Smooth muscle cell (in vitro differentiated cells): ENCODE results near the gene PDHX. TPM values are rescaled to one million over a fixed set of nuclear protein-coding genes. Genes with fewer than 3 reads are reported as not detected.

Experiments used
- DNase-seq: peaks from one replicate; lab custom pipeline; 2025; ENCODE audit not compliant: unreplicated experiment; lab: John Stamatoyannopoulos, UW
- H2AFZ ChIP-seq: fragments of 200-600 bp; sonication (generic); 2 replicates; pipeline ENCODE4 v1.6.0; 2016; ENCODE audit warnings: antibody characterized with exemption, low read depth, mild to moderate bottlenecking
- H3F3A ChIP-seq: fragments of 200-600 bp; sonication (generic); 2 replicates; pipeline ENCODE4 v1.6.0; 2017; ENCODE audit warnings: antibody characterized with exemption, low read depth
- H3K27ac ChIP-seq: fragments of 200-600 bp; sonication (generic); 2 replicates; pipeline ENCODE4 v1.5.1; 2016; ENCODE audit warnings: low read depth, mild to moderate bottlenecking
- H3K27me3 ChIP-seq: fragments of 200-600 bp; sonication (generic); 2 replicates; pipeline ENCODE4 v1.6.1; 2016; ENCODE audit warnings: low read depth, mild to moderate bottlenecking
- H3K36me3 ChIP-seq: fragments of 200-600 bp; sonication (generic); 2 replicates; pipeline ENCODE4 v1.5.1; 2016; ENCODE audit warnings: low read depth
- H3K4me1 ChIP-seq: fragments of 200-600 bp; sonication (generic); 2 replicates; pipeline ENCODE4 v1.5.1; 2016; ENCODE audit warnings: low read depth
- H3K4me2 ChIP-seq: fragments of 200-600 bp; sonication (generic); 2 replicates; pipeline ENCODE4 v1.6.0; 2016; ENCODE audit warnings: mild to moderate bottlenecking
- H3K4me3 ChIP-seq: fragments of 200-600 bp; sonication (generic); 2 replicates; pipeline ENCODE4 v1.5.1; 2016; ENCODE audit warnings: mild to moderate bottlenecking
- H3K79me2 ChIP-seq: fragments of 200-600 bp; sonication (generic); 2 replicates; pipeline ENCODE4 v1.6.0; 2016; ENCODE audit warnings: low read depth, mild to moderate bottlenecking
- H3K9ac ChIP-seq: fragments of 200-600 bp; sonication (generic); 2 replicates; pipeline ENCODE4 v1.6.0; 2016; ENCODE audit warnings: low read depth
- H3K9me3 ChIP-seq: fragments of 200-600 bp; sonication (generic); replicated peaks from 2 replicates; pipeline ENCODE4 v1.5.1; 2016; ENCODE audit warnings: low read depth
- H4K20me1 ChIP-seq: fragments of 200-600 bp; sonication (generic); 2 replicates; pipeline ENCODE4 v1.6.0; 2016; ENCODE audit warnings: low read depth
- WGBS: methylation state at CpG from one replicate; pipeline ENCODE4 v1.1.7; 2016; ENCODE audit warnings: low lambda C conversion rate; 5-methylcytosine and 5-hydroxymethylcytosine counted together
- polyA plus RNA-seq: library from polyadenylated mRNA; unstranded; fragments of >200 nt; fragmentation: Nextera tagmentation; extraction: Ambion mirVana; gene quantifications from 2 replicates; pipeline ENCODE4 v1.2.1, GENCODE V29; 2016
- total RNA-seq: library from RNA; depleted of rRNA; stranded (reverse); fragments of >200 nt; gene quantifications from 2 replicates; pipeline ENCODE4 v1.2.3, GENCODE V29; 2014
- TF ChIP-seq, protein P1 (sequence below): fragments of 200-600 bp; sonication (generic); IDR thresholded peaks from 2 replicates; pipeline ENCODE4 v1.5.1; 2017; ENCODE audit warnings: borderline replicate concordance, mild to moderate bottlenecking, antibody characterized with exemption; ENCODE audit not compliant: insufficient read depth, poor library complexity, severe bottlenecking

PDHX gene
- total and polyA plus RNA-seq, 2 experiments from 2014 or later = 56.6 to 100 TPM

DNA sequence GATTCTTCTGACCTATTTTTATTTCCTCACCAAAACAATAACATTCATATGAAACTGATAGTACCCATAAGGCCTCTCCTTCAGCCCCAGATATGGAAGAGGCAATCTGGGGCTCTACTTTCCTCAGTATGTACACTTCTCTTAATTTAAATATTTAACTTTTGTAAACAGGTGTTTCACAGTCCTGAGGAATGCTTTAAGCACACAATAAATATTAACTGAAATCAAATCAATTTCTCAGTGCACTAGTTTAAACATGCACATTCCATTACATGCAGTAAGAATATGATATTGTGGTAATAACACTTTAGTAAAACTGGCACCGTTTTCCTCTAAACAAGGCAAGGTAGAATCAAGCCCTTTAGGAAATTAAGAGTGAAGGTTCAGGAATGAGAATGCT is 29.2 kb upstream of the PDHX start:
- Histone ChIP-seq H4K20me1 (peaks cover 4% of the 10 kb centered on the region), H3K4me3 (no peak overlapping the region), H3K36me3 (peaks cover 3% of the 10 kb centered on the region), H3F3A (no peaks in the 10 kb centered on the region), H3K27me3 (no peaks in the 10 kb centered on the region), H2AFZ (no peak overlapping the region), H3K9ac (no peak overlapping the region), H3K27ac (no peak overlapping the region), H3K4me2 (no peak overlapping the region), H3K79me2 (no peaks in the 10 kb centered on the region), H3K4me1 (no peaks in the 10 kb centered on the region), H3K9me3 (no peaks in the 10 kb centered on the region)
- WGBS = 97% methylated on average over 1 of the region's 1 CpG
- TF ChIP-seq, protein P1, sequence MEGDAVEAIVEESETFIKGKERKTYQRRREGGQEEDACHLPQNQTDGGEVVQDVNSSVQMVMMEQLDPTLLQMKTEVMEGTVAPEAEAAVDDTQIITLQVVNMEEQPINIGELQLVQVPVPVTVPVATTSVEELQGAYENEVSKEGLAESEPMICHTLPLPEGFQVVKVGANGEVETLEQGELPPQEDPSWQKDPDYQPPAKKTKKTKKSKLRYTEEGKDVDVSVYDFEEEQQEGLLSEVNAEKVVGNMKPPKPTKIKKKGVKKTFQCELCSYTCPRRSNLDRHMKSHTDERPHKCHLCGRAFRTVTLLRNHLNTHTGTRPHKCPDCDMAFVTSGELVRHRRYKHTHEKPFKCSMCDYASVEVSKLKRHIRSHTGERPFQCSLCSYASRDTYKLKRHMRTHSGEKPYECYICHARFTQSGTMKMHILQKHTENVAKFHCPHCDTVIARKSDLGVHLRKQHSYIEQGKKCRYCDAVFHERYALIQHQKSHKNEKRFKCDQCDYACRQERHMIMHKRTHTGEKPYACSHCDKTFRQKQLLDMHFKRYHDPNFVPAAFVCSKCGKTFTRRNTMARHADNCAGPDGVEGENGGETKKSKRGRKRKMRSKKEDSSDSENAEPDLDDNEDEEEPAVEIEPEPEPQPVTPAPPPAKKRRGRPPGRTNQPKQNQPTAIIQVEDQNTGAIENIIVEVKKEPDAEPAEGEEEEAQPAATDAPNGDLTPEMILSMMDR = no peak
- no peak for DNase-seq

DNA sequence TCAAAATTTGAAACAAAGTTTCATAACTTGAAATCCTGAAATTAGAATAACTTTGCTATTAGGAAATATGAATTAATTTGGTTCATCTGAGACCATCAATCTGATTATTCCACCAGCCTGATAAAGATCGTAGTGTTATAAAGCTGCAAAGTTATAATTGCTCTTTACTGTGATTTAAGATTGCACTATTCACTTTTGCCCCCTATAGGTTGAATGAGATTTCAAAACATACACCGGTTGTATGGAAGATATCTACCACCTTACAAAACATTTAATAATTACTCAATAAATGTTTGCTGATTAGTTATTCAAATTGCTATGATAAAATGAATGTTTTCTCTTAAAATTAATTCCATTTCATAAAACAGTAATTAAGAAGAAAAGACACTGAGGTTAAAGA is 26.3 kb upstream of the PDHX start:
- Histone ChIP-seq H4K20me1 (peaks cover 4% of the 10 kb centered on the region), H3K4me2 (no peak overlapping the region), H2AFZ (no peak overlapping the region), H3K36me3 (no peaks in the 10 kb centered on the region), H3K27me3 (no peaks in the 10 kb centered on the region), H3F3A (no peaks in the 10 kb centered on the region), H3K4me3 (no peak overlapping the region), H3K79me2 (no peaks in the 10 kb centered on the region), H3K27ac (no peak overlapping the region), H3K4me1 (no peaks in the 10 kb centered on the region), H3K9me3 (no peaks in the 10 kb centered on the region), H3K9ac (no peak overlapping the region)
- 72% methylated on average over 2 of the region's 2 CpGs for WGBS
- DNase-seq = no peak
- TF ChIP-seq, protein P1 = peak; percentile 26

DNA sequence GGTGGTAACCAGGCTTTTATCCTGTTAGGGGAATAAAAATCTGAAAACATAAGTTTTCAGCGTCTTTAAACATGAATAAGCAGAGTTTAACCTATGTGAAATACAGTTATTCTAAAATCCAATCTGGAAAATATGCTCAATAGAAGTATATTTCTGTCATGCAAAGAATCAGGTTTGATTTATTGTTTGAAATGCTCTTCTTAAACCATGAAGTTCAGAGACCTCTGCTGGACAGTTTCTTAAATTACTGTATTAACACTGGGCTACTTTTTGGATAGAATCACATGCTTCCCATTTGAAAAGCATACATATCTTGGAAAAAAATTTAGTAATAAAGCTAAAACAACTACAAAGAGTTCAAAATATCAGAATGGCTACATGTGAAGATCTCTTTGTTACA is 25.6 kb upstream of the PDHX start:
- Histone ChIP-seq H3K27me3 (no peaks in the 10 kb centered on the region), H3K9ac (no peak overlapping the region), H3K9me3 (no peaks in the 10 kb centered on the region), H4K20me1 (peaks cover 4% of the 10 kb centered on the region), H3F3A (no peaks in the 10 kb centered on the region), H3K4me3 (no peak overlapping the region), H3K4me1 (no peaks in the 10 kb centered on the region), H3K27ac (no peak overlapping the region), H2AFZ (no peak overlapping the region), H3K79me2 (no peaks in the 10 kb centered on the region), H3K4me2 (no peak overlapping the region), H3K36me3 (no peaks in the 10 kb centered on the region)
- 84% methylated on average over 1 of the region's 1 CpG for WGBS
- no peak for DNase-seq
- TF ChIP-seq, protein P1 = peak; percentile 43

DNA sequence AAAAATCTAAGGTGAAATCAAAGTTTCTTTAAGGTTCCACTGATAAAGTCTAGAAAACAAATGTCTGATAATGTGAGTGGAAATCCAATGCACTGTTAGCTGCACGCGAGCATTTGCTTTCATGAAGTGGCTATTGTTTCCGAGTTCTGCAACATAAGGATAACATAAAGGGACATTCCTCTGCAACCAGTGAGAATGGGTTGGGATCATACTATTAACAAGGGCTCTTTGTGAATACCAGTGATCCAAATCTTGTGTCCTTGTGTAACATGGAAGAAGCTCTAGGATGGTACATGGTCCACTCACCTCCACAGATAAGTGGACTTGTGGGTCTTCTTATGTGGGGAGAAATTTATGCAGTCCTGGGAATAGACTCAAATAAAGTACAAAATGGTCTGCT is 24.8 kb upstream of the PDHX start:
- no peaks in the 10 kb centered on the region for H3K36me3 ChIP-seq

More for the DNA sequence above, 24.8 kb upstream of the PDHX start:
- Histone ChIP-seq H3K27me3 (no peaks in the 10 kb centered on the region), H3F3A (no peaks in the 10 kb centered on the region), H3K9me3 (no peaks in the 10 kb centered on the region), H3K9ac (no peak overlapping the region), H3K4me2 (no peak overlapping the region), H2AFZ (no peak overlapping the region), H3K4me1 (no peaks in the 10 kb centered on the region), H4K20me1 (peaks cover 4% of the 10 kb centered on the region), H3K4me3 (no peak overlapping the region), H3K27ac (no peak overlapping the region), H3K79me2 (no peaks in the 10 kb centered on the region)
- TF ChIP-seq, protein P1 = no peak
- WGBS = 98% methylated on average over 3 of the region's 3 CpGs
- no peak for DNase-seq
